Epithelial cell of esophagus (primary cell): ENCODE data around the gene SLC35E2B.
"Not testable (repeated sequence)": the region's sequence is repeated elsewhere in the genome, so short reads cannot be mapped to it uniquely, and the experiment has no call there.

Source experiments
- DNase-seq: peaks from one replicate; pipeline ENCODE4 v3.0.0; 2010; ENCODE audit warnings: low read depth
- H3K4me3 ChIP-seq: 2 replicates; pipeline ENCODE4 v1.5.1; 2011; ENCODE audit warnings: mild to moderate bottlenecking, low read length, control low read depth
- TF ChIP-seq, protein P1 (sequence below): IDR thresholded peaks from 2 replicates; pipeline ENCODE4 v1.5.1; 2011; ENCODE audit warnings: low read depth, mild to moderate bottlenecking, low read length, control low read depth, inconsistent platforms; ENCODE audit not compliant: insufficient read depth; ENCODE audit errors: missing control alignments

SLC35E2B gene

DNA sequence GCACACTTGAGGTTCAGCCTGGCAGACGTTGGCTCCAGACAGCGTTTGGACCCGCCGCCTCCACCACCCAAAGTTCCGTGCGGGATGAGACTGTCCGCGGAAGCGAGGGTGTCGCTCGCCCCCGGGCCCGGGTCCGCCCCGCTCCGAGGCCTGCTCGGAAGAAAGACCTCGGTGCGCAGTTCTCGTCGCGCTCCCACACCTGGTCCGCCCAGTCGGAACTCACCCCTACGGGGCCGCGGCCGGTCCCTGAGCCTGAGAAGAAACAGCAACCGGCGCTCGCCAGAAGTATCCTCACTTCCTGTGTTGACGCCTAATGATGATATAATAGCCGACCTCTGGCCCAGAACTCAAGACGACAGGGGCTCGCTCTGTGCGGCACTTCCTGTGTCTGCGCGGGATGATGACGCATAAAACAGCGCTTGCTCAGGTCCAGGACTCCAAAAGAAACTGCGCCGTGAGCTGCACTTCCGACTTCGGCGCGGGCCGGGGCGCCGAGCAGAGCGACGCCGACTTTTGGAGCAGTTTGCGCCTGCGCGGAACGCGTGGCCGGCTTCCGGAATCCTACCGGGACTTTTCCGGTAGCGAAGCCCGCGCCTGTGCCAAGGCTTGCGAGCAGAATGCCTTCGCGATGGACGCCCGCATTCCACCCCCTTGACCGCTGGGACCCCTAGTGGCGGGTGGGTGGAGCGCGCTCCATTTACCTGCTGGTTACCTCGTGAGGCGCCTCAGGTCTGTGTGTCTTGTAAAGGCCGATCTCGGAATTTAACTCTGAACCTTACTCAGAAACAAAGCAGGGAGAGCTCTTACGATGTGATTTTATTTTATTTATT lies 31.7 kb upstream of the SLC35E2B start, which contains the start of gene CDK11A:
Gene CDK11A (minus strand): TSS at position 323 of the 830 bp plus-strand sequence. CDS start 1,539 bp downstream, outside the sequence.
- TF ChIP-seq, protein P1, sequence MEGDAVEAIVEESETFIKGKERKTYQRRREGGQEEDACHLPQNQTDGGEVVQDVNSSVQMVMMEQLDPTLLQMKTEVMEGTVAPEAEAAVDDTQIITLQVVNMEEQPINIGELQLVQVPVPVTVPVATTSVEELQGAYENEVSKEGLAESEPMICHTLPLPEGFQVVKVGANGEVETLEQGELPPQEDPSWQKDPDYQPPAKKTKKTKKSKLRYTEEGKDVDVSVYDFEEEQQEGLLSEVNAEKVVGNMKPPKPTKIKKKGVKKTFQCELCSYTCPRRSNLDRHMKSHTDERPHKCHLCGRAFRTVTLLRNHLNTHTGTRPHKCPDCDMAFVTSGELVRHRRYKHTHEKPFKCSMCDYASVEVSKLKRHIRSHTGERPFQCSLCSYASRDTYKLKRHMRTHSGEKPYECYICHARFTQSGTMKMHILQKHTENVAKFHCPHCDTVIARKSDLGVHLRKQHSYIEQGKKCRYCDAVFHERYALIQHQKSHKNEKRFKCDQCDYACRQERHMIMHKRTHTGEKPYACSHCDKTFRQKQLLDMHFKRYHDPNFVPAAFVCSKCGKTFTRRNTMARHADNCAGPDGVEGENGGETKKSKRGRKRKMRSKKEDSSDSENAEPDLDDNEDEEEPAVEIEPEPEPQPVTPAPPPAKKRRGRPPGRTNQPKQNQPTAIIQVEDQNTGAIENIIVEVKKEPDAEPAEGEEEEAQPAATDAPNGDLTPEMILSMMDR: peak; percentile 6
- H3K4me3 ChIP-seq: peak within 1 kb of the TSS; percentile 60
- peak; percentile 100 for DNase-seq

DNA sequence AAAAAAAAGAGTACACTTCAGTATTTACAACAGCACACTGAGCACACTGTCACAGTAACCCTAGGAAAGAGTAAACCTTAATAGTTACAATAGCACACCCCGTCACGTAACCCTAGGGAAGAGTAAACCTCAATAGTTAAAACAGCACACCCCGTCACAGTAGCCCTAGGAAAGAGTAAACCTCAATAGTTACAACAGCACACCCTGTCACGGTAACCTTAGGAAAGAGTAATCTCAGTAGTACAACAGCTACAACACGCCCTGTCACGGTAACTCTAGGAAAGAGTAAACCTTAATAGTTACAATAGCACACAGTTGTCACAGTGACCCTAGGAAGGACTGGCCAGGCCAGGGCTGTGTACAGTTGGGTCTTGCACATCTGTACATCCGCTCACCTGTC lies 28.6 kb upstream of the SLC35E2B start:
- TF ChIP-seq, protein P1: no peak
- no peak overlapping the region for H3K4me3 ChIP-seq
- DNase-seq: no peak

DNA sequence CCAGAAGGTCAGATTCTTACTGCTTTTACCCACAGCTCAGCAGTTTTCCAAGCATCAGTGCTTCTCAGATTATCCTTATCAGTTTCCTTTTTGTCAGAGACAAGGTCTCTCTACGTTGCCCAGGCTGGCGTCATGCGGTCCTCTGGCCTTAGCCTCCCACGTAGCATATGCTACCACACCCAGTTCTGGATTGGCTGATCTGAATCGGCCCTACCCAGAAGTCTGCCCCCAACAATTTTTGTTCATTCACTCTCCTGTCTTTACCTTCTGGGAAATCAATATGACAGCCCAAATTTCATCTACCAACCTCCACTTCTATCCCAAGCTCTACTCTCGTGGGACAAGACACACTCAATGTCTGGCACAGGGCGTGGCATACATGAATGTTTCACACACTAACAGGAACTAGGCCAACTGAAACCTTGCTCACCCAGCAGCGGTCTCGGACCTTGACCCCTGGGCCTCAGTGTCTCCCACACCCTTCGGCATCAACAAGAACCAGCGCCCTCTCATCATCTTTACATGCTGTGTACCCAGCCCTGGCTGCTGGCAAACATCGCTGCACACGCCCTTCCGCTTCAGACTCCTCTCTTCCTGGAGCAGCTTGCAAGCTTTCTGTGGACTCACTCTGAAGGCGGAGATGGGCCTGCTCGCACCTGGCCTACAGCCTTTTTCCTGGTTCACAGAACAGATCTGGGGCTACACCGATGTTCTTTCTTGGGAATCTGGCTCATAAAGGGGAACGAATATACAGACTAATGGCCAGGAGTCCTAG lies 22.7 kb upstream of the SLC35E2B start:
- H3K4me3 ChIP-seq, DNase-seq: not testable (repeated sequence)

GRCh38 chr1:1707897-1708296 lies 15.3 kb upstream of the SLC35E2B start:
- not testable (repeated sequence) for H3K4me3 ChIP-seq, DNase-seq

- H3K4me3 ChIP-seq, DNase-seq: not testable (repeated sequence)
These were observed 14.6 kb upstream of the SLC35E2B start for GRCh38 chr1:1707241-1707640.

DNA sequence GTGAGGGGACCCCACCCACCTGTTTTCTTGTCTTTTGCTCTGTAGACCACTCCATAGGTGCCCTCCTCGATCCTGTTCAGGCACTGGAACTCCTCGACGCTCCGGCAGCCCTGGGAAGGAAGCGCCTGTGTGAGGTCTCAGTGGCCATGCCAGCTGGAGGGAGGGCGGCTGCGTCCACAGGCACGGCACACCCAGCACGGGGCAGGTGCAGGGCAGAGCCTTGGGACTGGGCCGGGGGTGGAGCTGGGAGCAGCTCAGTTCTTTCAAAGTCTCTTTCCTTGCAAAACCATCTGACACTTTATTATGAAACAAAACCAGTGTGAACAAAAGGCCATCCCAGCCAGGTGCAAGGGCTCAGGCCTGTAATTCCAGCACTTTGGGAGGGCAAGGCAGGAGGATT lies 13.0 kb upstream of the SLC35E2B start:
- not testable (repeated sequence) for H3K4me3 ChIP-seq, DNase-seq

DNA sequence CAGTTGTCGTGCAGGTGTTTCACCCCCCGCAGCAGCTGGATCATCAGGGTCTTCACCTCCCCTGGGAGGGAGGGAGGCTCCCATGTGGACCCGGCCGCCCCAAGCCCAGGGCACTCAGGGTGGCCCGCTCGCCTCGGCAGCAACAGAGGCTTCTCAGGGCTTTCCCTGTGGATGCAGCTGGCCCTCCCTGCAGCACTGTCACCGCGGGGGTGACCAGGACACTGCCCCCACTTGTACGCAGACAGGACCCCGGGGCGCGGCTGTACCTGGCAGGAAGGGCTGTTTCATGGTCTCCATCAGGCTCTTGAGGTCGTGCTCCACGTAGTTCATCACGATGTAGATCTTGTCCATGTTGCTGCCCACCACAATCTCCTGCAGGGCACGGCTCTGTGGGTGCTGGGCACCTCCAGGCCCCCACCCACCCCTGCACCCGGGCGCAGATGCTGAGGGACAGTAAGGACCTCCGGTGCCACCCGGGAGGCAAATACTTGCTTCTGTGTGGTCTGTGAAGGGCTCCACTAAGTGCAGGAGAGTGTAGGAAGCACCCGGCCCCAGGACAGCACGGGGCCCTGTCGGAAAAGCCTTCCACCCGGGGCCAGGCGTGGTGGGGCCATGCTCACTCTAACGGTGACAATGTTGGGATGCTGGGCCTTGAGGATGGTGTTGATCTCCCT lies 11.8 kb upstream of the SLC35E2B start:
- not testable (repeated sequence) for H3K4me3 ChIP-seq, DNase-seq

DNA sequence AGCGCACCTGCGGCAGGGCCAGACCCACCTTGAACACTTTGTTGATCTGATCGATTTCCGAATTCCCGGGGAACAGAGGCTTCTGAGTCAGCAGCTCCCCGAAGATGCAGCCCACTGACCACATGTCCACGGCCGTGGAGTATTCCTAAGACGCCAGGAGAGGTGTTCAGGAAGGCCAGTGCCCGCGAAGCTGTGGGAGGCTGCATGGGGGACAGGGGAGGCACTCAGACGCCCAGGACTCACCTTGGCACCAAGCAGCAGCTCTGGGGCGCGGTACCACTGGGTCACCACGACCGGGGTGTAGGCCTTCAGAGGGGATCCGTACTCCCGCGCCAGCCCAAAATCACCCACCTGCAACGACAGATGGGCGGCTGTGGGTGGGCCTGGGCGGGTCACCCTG lies 11.2 kb upstream of the SLC35E2B start:
- TF ChIP-seq, protein P1: no peak
- no peak overlapping the region for H3K4me3 ChIP-seq
- DNase-seq: no peak

GRCh38 chr1:1702506-1702905 lies 9.9 kb upstream of the SLC35E2B start:
- H3K4me3 ChIP-seq, DNase-seq: not testable (repeated sequence)

DNA sequence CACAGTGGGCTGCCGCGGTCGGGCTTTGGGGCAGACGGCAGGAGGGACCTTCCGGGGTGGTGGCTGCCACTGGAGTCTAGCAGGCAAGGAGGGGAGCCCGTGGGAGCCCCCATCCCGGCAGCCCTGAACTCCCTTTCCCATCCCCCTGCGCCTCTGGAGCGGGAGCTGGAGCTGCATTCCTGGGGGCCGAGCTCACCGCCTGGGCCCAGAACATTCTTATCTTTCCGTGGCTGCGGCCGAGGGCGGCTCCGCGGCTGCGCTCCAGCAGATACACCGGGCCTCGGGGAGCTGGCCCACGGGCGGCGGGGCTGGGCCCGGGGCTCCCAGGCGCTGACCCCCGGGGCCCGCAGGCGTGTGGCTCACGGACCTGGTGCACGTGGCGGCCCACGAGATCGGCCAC lies 8.0 kb upstream of the SLC35E2B start:
- DNase-seq, H3K4me3 ChIP-seq: not testable (repeated sequence)

DNA sequence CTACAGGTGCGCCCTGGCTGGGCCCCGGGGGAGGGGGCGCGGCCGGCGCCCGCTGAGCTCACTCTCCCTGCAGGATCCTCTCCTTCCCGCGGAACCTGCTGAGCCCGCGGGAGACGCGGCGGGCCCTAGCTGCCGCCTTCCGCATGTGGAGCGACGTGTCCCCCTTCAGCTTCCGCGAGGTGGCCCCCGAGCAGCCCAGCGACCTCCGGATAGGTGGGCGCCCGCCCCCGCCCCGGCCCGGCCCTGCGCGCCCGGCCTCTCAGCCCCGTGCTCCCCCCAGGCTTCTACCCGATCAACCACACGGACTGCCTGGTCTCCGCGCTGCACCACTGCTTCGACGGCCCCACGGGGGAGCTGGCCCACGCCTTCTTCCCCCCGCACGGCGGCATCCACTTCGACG lies 7.5 kb upstream of the SLC35E2B start:
- not testable (repeated sequence) for DNase-seq, H3K4me3 ChIP-seq

DNA sequence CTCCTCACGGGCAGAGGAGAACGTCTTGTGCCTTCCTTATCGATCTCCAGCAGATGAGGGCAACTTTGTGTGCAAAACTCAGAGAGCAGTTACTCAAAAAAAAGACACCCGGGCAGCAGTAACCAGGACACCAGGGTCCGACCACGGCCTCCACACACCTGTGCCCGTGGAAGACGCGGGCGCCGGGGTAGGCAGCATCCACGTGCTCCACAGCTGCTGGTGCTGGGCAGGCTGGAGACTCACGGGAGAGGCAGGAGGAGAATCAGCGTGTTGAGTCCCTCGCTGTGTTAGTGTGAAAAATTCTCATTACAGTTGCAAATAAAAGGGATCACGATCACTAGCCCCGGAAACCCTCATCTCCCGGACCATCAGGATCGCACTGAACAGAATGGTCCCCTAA lies 6.5 kb upstream of the SLC35E2B start:
- DNase-seq, H3K4me3 ChIP-seq: not testable (repeated sequence)

DNA sequence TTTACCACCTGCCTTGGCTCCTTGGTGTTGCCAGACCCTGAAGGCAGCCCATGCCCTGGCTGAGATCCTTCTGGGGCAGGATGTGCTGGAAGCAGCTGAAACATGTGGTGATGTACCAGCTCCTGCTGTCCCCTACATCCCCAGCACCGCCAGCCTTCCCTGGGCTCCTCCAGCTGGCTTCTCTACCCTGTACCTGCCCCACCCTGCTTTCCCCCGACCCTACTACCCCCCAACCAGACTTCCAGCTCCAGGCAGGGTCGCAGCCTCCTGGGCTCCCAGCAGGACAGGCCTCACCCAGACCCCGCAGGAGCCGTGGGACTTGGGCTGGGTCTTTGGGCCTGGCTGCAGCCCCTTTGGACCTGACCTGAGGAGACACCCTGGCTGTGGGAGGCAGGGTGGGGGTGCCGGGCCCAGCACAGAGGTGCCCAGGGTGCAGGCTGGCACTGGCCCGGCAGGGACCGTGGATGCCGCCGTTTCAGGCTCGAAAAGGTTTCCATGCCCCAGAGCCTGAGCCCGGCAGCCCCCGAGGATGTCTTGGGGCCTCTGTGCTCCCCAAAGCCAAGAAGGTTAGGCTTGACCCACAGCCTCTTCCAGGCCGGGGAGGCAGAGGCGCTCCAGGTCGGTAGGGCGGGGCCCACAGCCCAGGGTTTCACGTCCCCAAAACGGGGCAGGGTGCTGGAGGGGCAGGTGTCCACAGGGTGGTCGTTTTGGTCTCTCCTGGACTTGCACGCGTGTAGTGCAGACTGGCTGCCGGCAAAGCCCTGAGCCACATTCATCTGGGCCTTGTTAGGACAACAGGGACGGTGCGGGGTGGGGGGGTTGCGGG lies 5.0 kb upstream of the SLC35E2B start:
- DNase-seq, H3K4me3 ChIP-seq: not testable (repeated sequence)

DNA sequence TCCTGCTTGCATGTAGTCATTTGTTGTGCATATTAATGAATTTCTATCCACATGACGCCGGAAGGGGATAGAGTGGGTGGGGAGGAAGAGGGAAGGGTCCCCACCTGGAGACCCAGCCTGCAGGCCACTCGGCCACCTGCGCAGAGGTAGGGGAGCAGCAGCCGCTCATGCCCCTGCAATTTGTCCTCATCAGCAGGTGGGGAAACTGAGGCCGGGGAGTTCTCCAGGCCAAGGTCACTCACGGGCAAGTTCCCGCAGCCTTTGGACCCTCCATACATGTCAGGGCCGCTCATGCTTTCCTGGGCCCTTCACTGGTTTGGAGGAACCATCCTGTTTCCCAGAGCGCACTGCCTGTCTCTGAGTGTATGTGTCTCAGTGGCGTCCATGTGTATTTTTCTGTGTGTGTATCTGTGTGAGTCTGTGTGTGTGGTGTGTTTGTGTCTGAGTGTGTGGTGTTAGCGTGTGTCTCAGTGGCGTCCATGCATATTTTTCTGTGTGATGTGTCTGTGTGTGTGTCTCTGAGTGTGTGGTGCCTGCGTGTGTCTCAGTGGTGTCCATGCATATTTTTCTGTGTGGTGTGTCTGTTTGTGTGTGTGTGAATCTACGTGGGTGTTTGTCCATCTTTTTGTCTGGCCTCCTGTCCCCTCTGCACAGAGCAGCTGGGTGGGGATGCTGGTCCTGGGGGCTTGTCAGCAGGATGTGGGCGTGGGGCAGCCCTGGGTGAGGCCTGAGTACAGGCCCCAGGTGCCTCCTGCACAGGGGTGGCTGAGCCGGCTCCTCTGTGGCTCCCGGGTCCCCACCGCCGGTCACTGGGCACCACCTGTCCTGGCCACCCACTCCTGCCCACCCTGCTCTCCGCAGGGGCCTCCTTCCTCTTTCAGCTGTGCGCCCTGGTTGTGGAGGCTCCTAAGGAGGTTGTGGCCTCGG lies 4.1 kb upstream of the SLC35E2B start:
- not testable (repeated sequence) for H3K4me3 ChIP-seq, DNase-seq
